Measurements from ENCODE around the gene ALOXE3.

- TF ChIP-seq CTCF (IDR thresholded peaks at IDR 0.05; ENCODE audit: control extremely low read depth in 1 of 3, insufficient read depth in 1 of 3, low read depth in 1 of 3, low read length in 3 of 3) = no peak
- TF ChIP-seq EP300 (IDR thresholded peaks at IDR 0.05; ENCODE audit: borderline replicate concordance in 1 of 2, low read depth in 2 of 2, low read length in 2 of 2) = no peak
- TF ChIP-seq RBBP5 (IDR thresholded peaks at IDR 0.05; ENCODE audit: borderline replicate concordance, low read depth, low read length) = no peak
- TF ChIP-seq POLR2A (IDR thresholded peaks at IDR 0.05; ENCODE audit: control extremely low read depth in 1 of 2, low read depth in 2 of 2, low read length in 2 of 2) = no peak
- no peak for TF ChIP-seq CHD7 (IDR thresholded peaks at IDR 0.05; ENCODE audit: insufficient replicate concordance, low read length)
Observed at GRCh38 chr17:8072341-8072728, 46.0 kb downstream of the ALOXE3 start.

Measured in H1 (cell line).